Liver (tissue), 3 donors: Measurements from ENCODE around the gene PSMD12.

ENCODE experiments used
- GABPA ChIP-seq, 2 donors: IDR thresholded peaks in 1 of 2; conservative IDR thresholded peaks in 1 of 2; 2 replicates each; pipeline ENCODE4 v1.6.1; 2016; ENCODE audit warnings: antibody characterized with exemption in 2 of 2, mild to moderate bottlenecking in 1 of 2, moderate library complexity in 1 of 2
- JUND ChIP-seq, 2 donors: IDR thresholded peaks; 2 replicates each; pipeline ENCODE4 v1.6.1; 2016; ENCODE audit warnings: antibody characterized with exemption in 2 of 2
- MAX ChIP-seq: IDR thresholded peaks from 2 replicates; pipeline ENCODE4 v1.6.1; 2016; ENCODE audit warnings: antibody characterized with exemption
- RAD21 ChIP-seq, 2 donors: IDR thresholded peaks; 2 replicates each; pipeline ENCODE4 v1.6.1; 2016; ENCODE audit warnings: antibody characterized with exemption in 2 of 2, mild to moderate bottlenecking in 2 of 2
- SP1 ChIP-seq: IDR thresholded peaks from 2 replicates; pipeline ENCODE4 v1.6.1; 2018; ENCODE audit warnings: antibody characterized with exemption, mild to moderate bottlenecking
- YY1 ChIP-seq: IDR thresholded peaks from 2 replicates; pipeline ENCODE4 v1.6.1; 2016; ENCODE audit warnings: antibody characterized with exemption, mild to moderate bottlenecking
- TF ChIP-seq, protein P1 (sequence below): fragments of 150-350 bp; IDR thresholded peaks from 2 replicates; pipeline ENCODE4 v1.5.1; 2017; ENCODE audit warnings: improper control_type of control experiment, low read depth, low read length; ENCODE audit not compliant: missing input control
- TF ChIP-seq, protein P2 (sequence below): IDR thresholded peaks from 2 replicates; pipeline ENCODE4 v1.6.1; 2016; ENCODE audit warnings: antibody characterized with exemption
- TF ChIP-seq, protein P3 (sequence below): IDR thresholded peaks from 2 replicates; pipeline ENCODE4 v1.6.1; 2016; ENCODE audit warnings: antibody characterized with exemption, mild to moderate bottlenecking
- TF ChIP-seq, protein P4 (sequence below): IDR thresholded peaks from 2 replicates; pipeline ENCODE4 v1.6.1; 2016; ENCODE audit warnings: antibody characterized with exemption
- donor health status: healthy.
- donor health status: healthy.

DNA sequence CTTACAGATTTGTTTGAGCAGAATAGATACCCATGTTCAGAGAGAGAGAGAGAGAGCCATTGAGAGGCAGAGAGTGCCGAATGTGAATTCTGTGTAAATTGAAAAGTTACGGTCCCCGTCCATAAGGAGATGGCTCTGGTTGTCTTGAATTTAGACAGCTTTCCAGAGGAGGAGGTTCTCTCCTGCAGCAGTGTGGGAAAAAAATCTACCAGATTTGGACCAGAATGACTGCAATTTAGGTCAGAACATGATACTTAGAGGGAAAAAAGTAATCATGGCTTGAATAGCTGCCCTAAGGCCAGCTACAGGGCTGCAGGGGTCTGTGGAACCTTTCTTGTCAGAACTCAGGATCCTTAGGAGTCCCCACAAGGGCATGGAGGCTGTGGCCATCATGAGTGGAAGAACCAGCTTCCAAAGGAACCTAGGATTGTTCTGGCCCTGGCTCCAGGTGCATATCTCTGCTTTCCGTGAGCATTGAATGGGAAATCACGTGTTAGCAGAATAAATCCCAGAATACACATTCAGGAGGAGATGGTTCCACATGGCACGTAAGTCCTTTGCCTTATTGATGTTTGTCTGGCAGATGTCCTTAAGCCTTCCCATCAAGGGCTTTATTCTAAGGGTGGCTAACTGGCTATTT lies 23.7 kb upstream of the PSMD12 start:
- TF ChIP-seq, protein P1, sequence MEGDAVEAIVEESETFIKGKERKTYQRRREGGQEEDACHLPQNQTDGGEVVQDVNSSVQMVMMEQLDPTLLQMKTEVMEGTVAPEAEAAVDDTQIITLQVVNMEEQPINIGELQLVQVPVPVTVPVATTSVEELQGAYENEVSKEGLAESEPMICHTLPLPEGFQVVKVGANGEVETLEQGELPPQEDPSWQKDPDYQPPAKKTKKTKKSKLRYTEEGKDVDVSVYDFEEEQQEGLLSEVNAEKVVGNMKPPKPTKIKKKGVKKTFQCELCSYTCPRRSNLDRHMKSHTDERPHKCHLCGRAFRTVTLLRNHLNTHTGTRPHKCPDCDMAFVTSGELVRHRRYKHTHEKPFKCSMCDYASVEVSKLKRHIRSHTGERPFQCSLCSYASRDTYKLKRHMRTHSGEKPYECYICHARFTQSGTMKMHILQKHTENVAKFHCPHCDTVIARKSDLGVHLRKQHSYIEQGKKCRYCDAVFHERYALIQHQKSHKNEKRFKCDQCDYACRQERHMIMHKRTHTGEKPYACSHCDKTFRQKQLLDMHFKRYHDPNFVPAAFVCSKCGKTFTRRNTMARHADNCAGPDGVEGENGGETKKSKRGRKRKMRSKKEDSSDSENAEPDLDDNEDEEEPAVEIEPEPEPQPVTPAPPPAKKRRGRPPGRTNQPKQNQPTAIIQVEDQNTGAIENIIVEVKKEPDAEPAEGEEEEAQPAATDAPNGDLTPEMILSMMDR = no peak
- TF ChIP-seq JUND (IDR thresholded peaks at IDR 0.05) (no peak), MAX (peak; percentile 18), RAD21 (IDR thresholded peaks at IDR 0.05) (no peak), SP1 (no peak), YY1 (no peak), GABPA (IDR thresholded peaks at IDR 0.05 in 1 of 2, conservative IDR thresholded peaks at IDR 0.05 in 1 of 2) (no peak)
- TF ChIP-seq, protein P2, sequence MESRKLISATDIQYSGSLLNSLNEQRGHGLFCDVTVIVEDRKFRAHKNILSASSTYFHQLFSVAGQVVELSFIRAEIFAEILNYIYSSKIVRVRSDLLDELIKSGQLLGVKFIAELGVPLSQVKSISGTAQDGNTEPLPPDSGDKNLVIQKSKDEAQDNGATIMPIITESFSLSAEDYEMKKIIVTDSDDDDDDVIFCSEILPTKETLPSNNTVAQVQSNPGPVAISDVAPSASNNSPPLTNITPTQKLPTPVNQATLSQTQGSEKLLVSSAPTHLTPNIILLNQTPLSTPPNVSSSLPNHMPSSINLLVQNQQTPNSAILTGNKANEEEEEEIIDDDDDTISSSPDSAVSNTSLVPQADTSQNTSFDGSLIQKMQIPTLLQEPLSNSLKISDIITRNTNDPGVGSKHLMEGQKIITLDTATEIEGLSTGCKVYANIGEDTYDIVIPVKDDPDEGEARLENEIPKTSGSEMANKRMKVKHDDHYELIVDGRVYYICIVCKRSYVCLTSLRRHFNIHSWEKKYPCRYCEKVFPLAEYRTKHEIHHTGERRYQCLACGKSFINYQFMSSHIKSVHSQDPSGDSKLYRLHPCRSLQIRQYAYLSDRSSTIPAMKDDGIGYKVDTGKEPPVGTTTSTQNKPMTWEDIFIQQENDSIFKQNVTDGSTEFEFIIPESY = no peak
- TF ChIP-seq, protein P3, sequence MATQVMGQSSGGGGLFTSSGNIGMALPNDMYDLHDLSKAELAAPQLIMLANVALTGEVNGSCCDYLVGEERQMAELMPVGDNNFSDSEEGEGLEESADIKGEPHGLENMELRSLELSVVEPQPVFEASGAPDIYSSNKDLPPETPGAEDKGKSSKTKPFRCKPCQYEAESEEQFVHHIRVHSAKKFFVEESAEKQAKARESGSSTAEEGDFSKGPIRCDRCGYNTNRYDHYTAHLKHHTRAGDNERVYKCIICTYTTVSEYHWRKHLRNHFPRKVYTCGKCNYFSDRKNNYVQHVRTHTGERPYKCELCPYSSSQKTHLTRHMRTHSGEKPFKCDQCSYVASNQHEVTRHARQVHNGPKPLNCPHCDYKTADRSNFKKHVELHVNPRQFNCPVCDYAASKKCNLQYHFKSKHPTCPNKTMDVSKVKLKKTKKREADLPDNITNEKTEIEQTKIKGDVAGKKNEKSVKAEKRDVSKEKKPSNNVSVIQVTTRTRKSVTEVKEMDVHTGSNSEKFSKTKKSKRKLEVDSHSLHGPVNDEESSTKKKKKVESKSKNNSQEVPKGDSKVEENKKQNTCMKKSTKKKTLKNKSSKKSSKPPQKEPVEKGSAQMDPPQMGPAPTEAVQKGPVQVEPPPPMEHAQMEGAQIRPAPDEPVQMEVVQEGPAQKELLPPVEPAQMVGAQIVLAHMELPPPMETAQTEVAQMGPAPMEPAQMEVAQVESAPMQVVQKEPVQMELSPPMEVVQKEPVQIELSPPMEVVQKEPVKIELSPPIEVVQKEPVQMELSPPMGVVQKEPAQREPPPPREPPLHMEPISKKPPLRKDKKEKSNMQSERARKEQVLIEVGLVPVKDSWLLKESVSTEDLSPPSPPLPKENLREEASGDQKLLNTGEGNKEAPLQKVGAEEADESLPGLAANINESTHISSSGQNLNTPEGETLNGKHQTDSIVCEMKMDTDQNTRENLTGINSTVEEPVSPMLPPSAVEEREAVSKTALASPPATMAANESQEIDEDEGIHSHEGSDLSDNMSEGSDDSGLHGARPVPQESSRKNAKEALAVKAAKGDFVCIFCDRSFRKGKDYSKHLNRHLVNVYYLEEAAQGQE = no peak
- TF ChIP-seq, protein P4, sequence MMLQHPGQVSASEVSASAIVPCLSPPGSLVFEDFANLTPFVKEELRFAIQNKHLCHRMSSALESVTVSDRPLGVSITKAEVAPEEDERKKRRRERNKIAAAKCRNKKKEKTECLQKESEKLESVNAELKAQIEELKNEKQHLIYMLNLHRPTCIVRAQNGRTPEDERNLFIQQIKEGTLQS = no peak
